ENCODE data around the gene SLC17A2. TPM values are rescaled to one million over a fixed set of nuclear protein-coding genes. Genes with fewer than 3 reads are reported as not detected.

Gene SLC17A2
- total RNA-seq, 2 experiments from 2014 or later: not detected

GRCh38 chr6:25899580-25900408, 30.7 kb downstream of the SLC17A2 start:
- Mint-ChIP-seq H3K27me3 (no peaks in the 10 kb centered on the region), H3K27ac (no peak overlapping the region), H3K4me3 (no peak overlapping the region), H3K4me1 (no peaks in the 10 kb centered on the region), H3K9me3 (no peaks in the 10 kb centered on the region), H3K36me3 (no peaks in the 10 kb centered on the region)
- POLR2A ChIA-PET: no interaction called here
- ATAC-seq (ENCODE audit: low read depth) (no peak), DNase-seq (no peak)

GRCh38 chr6:25899123-25899522, 31.4 kb downstream of the SLC17A2 start:
- ATAC-seq (ENCODE audit: low read depth): no peak
- no peak overlapping the region for H3K27ac Mint-ChIP-seq
- POLR2A ChIA-PET: no interaction called here

GRCh38 chr6:25898289-25898977, 32.1 kb downstream of the SLC17A2 start:
- ATAC-seq (ENCODE audit: low read depth) (no peak), DNase-seq (no peak)
- Mint-ChIP-seq H3K4me3 (no peak overlapping the region), H3K27me3 (no peaks in the 10 kb centered on the region), H3K36me3 (no peaks in the 10 kb centered on the region), H3K9me3 (no peaks in the 10 kb centered on the region), H3K27ac (no peak overlapping the region), H3K4me1 (no peaks in the 10 kb centered on the region)
- POLR2A ChIA-PET: no interaction called here

More at GRCh38 chr6:25899123-25899522, 31.4 kb downstream of the SLC17A2 start:
- Mint-ChIP-seq H3K27me3 (no peaks in the 10 kb centered on the region), H3K36me3 (no peaks in the 10 kb centered on the region), H3K4me3 (no peak overlapping the region), H3K4me1 (no peaks in the 10 kb centered on the region), H3K9me3 (no peaks in the 10 kb centered on the region)
- DNase-seq: no peak

- DNase-seq: no peak
- Mint-ChIP-seq H3K9me3 (no peaks in the 10 kb centered on the region), H3K27ac (no peak overlapping the region), H3K36me3 (no peaks in the 10 kb centered on the region), H3K4me1 (no peaks in the 10 kb centered on the region), H3K27me3 (peaks cover 9% of the 10 kb centered on the region), H3K4me3 (no peak overlapping the region)
- ATAC-seq (ENCODE audit: low read depth): no peak
- POLR2A ChIA-PET: no interaction called here
Observed at GRCh38 chr6:25896252-25896651, 34.2 kb downstream of the SLC17A2 start.

- ATAC-seq (ENCODE audit: low read depth): no peak
- DNase-seq: no peak
- Mint-ChIP-seq H3K27ac (no peak overlapping the region), H3K27me3 (peaks cover 9% of the 10 kb centered on the region), H3K9me3 (no peaks in the 10 kb centered on the region), H3K36me3 (no peaks in the 10 kb centered on the region), H3K4me3 (no peak overlapping the region), H3K4me1 (no peaks in the 10 kb centered on the region)
- POLR2A ChIA-PET: no interaction called here
Observed at GRCh38 chr6:25895771-25896170, 34.7 kb downstream of the SLC17A2 start.

GRCh38 chr6:25893778-25894177, 36.7 kb downstream of the SLC17A2 start:
- POLR2A ChIA-PET: no interaction called here
- no peak overlapping the region for H3K4me3 Mint-ChIP-seq
- ATAC-seq (ENCODE audit: low read depth): no peak
- DNase-seq: no peak
- no peaks in the 10 kb centered on the region for H3K4me1 Mint-ChIP-seq
- no peaks in the 10 kb centered on the region for H3K36me3 Mint-ChIP-seq
- H3K9me3 Mint-ChIP-seq: no peaks in the 10 kb centered on the region
- H3K27me3 Mint-ChIP-seq: peaks cover 9% of the 10 kb centered on the region
- no peak overlapping the region for H3K27ac Mint-ChIP-seq

- H3K9me3 Mint-ChIP-seq: no peaks in the 10 kb centered on the region
- POLR2A ChIA-PET: no interaction called here
- no peak overlapping the region for H3K4me3 Mint-ChIP-seq
- ATAC-seq (ENCODE audit: low read depth) (no peak), DNase-seq (no peak)
- H3K27ac Mint-ChIP-seq: no peak overlapping the region
- no peaks in the 10 kb centered on the region for H3K36me3 Mint-ChIP-seq
- H3K27me3 Mint-ChIP-seq: peaks cover 9% of the 10 kb centered on the region
- H3K4me1 Mint-ChIP-seq: no peaks in the 10 kb centered on the region
Observed at GRCh38 chr6:25892877-25893276, 37.6 kb downstream of the SLC17A2 start.

- no peak for DNase-seq
- H3K27me3 Mint-ChIP-seq: peaks cover 16% of the 10 kb centered on the region
- ATAC-seq (ENCODE audit: low read depth): no peak
- H3K4me3 Mint-ChIP-seq: no peak overlapping the region
- POLR2A ChIA-PET: interaction anchor here (0.6 kb wide), 1 partner anchor 18 kb away, joined by 3 read pairs; no protein-coding TSS in a partner anchor
- H3K4me1 Mint-ChIP-seq: no peaks in the 10 kb centered on the region
- H3K9me3 Mint-ChIP-seq: no peaks in the 10 kb centered on the region
- H3K27ac Mint-ChIP-seq: no peak overlapping the region
- no peaks in the 10 kb centered on the region for H3K36me3 Mint-ChIP-seq
Observed at GRCh38 chr6:25889877-25890853, 40.3 kb downstream of the SLC17A2 start.

GRCh38 chr6:25888626-25889025, 41.9 kb downstream of the SLC17A2 start:
- no peaks in the 10 kb centered on the region for H3K36me3 Mint-ChIP-seq
- H3K9me3 Mint-ChIP-seq: no peaks in the 10 kb centered on the region
- POLR2A ChIA-PET: no interaction called here
- no peak overlapping the region for H3K4me3 Mint-ChIP-seq
- ATAC-seq (ENCODE audit: low read depth) (no peak), DNase-seq (no peak)
- no peak overlapping the region for H3K27ac Mint-ChIP-seq
- no peaks in the 10 kb centered on the region for H3K4me1 Mint-ChIP-seq
- peaks cover 16% of the 10 kb centered on the region for H3K27me3 Mint-ChIP-seq

- peaks cover 7% of the 10 kb centered on the region for H3K27me3 Mint-ChIP-seq
- POLR2A ChIA-PET: no interaction called here
- peaks cover 4% of the 10 kb centered on the region for H3K4me1 Mint-ChIP-seq
- H3K9me3 Mint-ChIP-seq: no peaks in the 10 kb centered on the region
- no peaks in the 10 kb centered on the region for H3K36me3 Mint-ChIP-seq
- ATAC-seq (ENCODE audit: low read depth): no peak
- no peak overlapping the region for H3K27ac Mint-ChIP-seq
- no peak for DNase-seq
- H3K4me3 Mint-ChIP-seq: no peak overlapping the region
Observed at GRCh38 chr6:25886066-25886465, 44.4 kb downstream of the SLC17A2 start.

GRCh38 chr6:25883991-25884390, 46.5 kb downstream of the SLC17A2 start:
- POLR2A ChIA-PET: no interaction called here
- Mint-ChIP-seq H3K4me1 (peaks cover 4% of the 10 kb centered on the region), H3K9me3 (no peaks in the 10 kb centered on the region), H3K27ac (no peak overlapping the region), H3K27me3 (peaks cover 9% of the 10 kb centered on the region), H3K4me3 (no peak overlapping the region), H3K36me3 (no peaks in the 10 kb centered on the region)
- DNase-seq: no peak
- no peak for ATAC-seq (ENCODE audit: low read depth)

- DNase-seq (no peak), ATAC-seq (ENCODE audit: low read depth) (no peak)
- H3K9me3 Mint-ChIP-seq: no peaks in the 10 kb centered on the region
- H3K27me3 Mint-ChIP-seq: peaks cover 13% of the 10 kb centered on the region
- H3K4me3 Mint-ChIP-seq: no peak overlapping the region
- no peak overlapping the region for H3K27ac Mint-ChIP-seq
- peaks cover 4% of the 10 kb centered on the region for H3K4me1 Mint-ChIP-seq
- no peaks in the 10 kb centered on the region for H3K36me3 Mint-ChIP-seq
- POLR2A ChIA-PET: no interaction called here
Observed at GRCh38 chr6:25883536-25883935, 47.0 kb downstream of the SLC17A2 start.

- DNase-seq: peak; percentile 54
- H3K27me3 Mint-ChIP-seq: peaks cover 14% of the 10 kb centered on the region
- POLR2A ChIA-PET: interaction anchor here (0.7 kb wide), 1 partner anchor 277 kb away, joined by 3 read pairs; no protein-coding TSS in a partner anchor
- H3K36me3 Mint-ChIP-seq: peaks cover 1% of the 10 kb centered on the region
- H3K9me3 Mint-ChIP-seq: no peaks in the 10 kb centered on the region
- H3K27ac Mint-ChIP-seq: peak overlapping the region; percentile 62
- peaks cover 4% of the 10 kb centered on the region for H3K4me1 Mint-ChIP-seq
- ATAC-seq (ENCODE audit: low read depth): peak; percentile 76
- H3K4me3 Mint-ChIP-seq: peak overlapping the region; percentile 76
Observed at GRCh38 chr6:25882051-25882496, 48.4 kb downstream of the SLC17A2 start.
